HG03439 (cell line): Measurements from ENCODE around the gene OR2T27.
"Not testable (repeated sequence)": the region's sequence is repeated elsewhere in the genome, so short reads cannot be mapped to it uniquely, and the experiment has no call there.

Source experiments
- ATAC-seq: cut with Tn5 transposase; IDR thresholded peaks from one replicate; pipeline ENCODE4 v1.9.1; 2021; ENCODE audit warnings: mild to moderate bottlenecking, moderate library complexity; ENCODE audit not compliant: unreplicated experiment

Gene OR2T27

GRCh38 chr1:248641583-248641982, 13.7 kb downstream of the OR2T27 start:
- ATAC-seq = peak; percentile 16

GRCh38 chr1:248640906-248641305, 14.4 kb downstream of the OR2T27 start:
- ATAC-seq = peak; percentile 34

GRCh38 chr1:248639652-248640051, 15.7 kb downstream of the OR2T27 start:
- ATAC-seq = peak; percentile 25

GRCh38 chr1:248636612-248637011, 18.7 kb downstream of the OR2T27 start:
- not testable (repeated sequence) for ATAC-seq

GRCh38 chr1:248634991-248635390, 20.3 kb downstream of the OR2T27 start, which contains the start of gene OR2T11:
TSS of gene OR2T11 (minus strand) at chr1:248635091. CDS start at chr1:248627128, 7,963 bp downstream.
- ATAC-seq = not testable (repeated sequence)

DNA sequence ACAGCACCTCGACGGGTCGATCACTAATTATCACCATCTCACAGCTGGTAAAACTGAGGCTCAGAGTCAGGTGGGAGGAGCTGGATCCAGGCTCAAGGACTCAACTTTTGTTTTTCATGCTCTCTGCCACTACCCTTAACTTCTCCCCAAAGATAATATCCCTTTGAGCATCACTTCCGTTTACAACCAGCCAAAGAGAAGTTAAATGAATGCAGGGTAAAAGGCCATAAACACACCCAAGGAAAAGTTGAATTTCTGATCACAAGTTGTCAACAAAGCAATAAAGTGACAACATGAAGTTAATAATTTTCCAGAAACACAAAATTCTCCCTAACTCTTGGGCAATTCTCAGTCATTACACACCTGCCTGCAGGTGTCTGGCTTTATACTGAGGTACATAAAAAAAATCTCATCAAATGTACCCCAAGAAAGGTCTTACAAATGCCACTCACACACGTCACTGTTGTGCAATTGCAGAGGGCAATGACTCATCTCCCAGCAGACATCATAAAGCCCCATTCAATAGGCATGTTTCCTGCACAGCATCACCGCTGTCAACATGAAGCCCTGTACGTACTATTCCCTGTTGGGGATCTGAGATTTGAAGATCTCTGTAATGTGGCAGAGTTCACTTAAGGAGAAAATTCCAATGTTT, 23.8 kb downstream of the OR2T27 start:
- ATAC-seq = no peak

DNA sequence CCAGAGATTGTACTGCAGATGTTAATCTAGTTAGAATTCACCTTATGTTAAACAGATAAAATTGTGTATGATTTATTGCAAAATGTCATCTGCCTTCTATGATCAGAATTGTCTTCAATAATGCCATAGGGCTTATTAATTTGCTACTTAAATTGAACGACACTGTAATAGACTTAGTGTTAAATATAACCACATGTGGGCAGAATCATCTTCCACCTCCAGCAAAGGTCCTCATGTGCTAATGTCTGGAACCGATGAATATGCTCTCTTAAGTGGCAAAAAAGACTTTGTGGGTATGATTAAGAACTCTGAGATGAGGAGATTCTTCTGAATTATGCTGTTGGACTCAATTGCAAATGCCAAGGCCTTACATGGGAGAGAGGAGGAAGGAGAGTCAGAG, 24.8 kb downstream of the OR2T27 start:
- no peak for ATAC-seq

GRCh38 chr1:248627971-248628844, 27.1 kb downstream of the OR2T27 start:
- no peak for ATAC-seq

DNA sequence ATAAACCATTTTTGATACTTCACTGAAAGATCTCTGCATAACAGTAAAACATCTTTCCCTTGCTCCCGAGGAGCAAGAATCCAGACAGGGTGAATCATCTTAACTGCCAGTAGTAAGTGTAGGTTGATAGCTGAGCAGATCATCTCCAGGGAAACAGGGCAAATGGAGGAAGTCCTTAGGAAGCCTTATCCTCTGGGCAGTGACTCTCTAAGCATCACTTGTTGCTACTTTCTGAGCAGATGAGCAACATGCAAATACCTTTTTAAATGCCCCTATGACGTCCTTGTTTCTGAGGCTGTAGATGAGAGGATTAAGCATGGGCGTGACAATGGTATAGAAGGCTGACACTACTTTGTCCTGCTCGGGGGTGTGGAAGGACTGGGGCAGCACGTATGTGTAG, 29.4 kb downstream of the OR2T27 start:
- ATAC-seq = no peak

DNA sequence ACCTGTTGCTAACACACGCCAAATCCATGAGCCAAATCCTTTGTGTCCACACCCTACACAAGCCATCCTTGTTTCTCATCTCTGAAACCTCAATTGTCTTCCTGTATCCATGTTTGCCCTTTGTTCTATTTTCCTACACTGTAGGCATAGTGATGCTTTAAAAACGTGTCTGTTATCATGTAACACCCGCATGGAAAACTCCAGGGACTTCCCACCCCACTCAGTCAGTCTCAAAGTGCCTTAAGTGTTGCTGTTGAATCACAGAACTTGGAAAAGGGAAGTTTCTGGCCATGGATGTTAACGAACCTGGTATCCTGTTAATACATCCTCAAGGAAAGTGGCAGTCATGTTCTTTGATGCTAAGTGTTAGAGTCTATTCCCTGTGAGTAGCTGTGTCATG, 30.2 kb downstream of the OR2T27 start:
- ATAC-seq = no peak

DNA sequence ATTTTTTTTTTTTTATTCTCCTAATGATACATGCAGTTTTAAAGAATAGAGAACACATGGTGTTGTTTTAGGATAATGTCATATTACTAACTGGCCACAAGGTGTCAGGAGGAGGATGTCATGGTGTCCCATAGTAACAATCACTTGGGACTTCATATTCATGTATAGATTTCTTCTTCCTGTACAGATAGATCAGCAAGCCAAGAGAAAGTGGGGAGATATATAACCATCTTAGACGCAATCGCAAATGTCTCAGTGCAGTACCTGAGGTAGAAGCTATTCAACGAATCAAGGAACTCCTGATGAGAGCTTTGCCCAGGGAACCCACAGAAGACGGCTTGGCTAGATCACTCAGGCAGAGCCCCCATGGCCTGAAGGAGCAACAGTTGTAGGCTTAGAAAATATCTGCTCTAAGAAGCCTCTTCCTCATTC, 32.7 kb downstream of the OR2T27 start:
- ATAC-seq = no peak

DNA sequence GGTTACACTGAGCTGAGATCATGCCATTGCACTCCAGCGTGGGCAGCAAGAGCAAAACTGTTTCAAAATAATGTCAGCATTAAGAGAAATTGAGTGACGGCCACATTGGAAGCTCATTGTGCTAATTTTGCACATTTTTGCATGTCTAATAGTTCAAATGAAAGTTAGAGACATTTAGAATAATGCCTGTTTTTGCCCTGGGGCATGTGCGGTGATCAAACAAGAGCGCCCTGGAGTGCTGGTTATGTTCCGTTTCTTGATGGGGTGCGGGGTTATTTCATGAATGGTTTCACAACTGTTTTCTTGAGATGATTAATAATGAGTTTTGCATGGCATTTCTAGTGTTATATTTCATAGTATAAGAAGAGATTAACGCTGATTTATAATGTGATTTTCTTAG, 33.6 kb downstream of the OR2T27 start:
- no peak for ATAC-seq

DNA sequence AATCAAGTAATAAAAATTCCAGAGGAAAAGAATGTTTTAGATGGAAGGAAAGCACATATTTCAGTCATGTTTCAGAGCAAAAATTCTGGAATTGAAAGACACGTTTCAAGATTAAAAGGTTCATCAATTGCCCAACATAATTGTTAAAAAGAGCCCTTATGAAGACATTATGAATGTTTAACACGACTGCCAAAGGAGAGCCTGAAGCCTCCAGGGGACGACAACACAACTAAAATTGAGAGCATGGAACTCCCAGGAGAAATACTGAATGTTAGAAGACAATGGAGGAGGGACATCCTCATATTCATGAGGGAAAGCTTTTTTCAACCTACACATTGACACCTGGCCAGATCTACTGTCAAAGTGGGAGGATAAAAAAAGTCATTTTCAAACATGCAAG, 36.5 kb downstream of the OR2T27 start:
- no peak for ATAC-seq

DNA sequence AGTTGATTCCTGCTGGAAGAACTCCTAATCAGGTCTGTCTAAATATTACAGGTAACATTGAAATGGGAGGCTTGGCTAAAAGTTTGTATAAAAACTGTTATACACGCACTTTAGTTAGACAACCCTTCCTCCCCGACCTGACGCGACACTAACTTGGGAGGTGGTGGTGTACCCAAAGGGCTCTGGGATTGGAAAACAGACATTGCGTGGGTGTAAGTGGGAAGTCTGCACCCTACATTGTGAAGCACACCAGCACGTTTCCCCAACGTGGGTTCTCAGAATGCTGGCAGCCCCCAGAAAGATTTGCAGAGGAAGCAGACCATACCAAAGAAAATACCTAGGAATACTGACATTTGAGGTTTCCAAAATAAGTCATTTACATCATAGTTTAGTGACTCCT, 37.2 kb downstream of the OR2T27 start:
- ATAC-seq = no peak

- ATAC-seq = no peak
These were observed 41.6 kb downstream of the OR2T27 start for GRCh38 chr1:248613742-248614141.

DNA sequence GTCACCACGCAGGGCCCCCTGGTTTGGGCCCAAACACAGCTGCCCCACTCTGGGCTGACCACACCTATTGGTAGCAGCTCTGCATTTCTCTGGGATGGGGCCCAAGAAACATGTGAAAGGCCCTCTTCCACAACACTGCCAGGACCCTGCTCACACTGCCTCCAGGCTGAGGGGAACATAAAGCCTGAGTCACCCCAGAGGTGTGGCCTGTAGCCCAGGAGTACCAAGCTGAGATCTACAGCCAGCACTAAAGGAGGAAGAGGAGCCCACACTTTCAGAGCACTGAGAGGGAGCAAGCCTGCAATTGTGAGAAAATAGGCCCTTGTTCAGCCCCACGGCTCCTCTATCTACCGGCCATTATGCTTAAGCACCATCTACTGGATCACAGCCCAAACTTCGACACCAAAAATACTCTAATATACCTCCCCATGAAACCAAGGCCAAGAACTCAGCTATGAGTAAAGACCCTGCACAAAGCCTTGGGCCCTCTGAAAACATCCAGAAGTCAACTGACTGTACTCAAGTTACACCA, 43.4 kb downstream of the OR2T27 start:
- no peak for ATAC-seq

DNA sequence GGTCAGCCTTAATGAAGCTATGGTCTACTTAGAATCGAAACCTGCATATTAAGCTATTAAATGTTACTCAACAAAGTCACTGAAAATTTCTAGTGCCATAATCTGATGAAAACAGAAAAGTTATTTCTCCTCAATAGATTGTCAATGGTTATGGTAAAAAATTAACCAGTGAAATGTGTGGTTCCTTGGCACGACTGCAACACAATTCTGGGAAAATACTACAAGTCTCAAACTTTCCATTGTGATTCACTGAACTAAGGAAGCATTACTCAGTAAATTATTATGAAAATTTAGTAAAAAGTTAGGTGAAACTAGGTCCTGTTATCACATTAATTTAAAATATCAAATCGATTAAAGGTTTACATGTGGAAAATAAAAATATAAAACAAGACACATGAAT, 45.0 kb downstream of the OR2T27 start:
- ATAC-seq = no peak
